HepG2 (cell line): ENCODE measurements around the gene NPAS2. TPM values are rescaled to one million over a fixed set of nuclear protein-coding genes. Genes with fewer than 3 reads are reported as not detected.
A peak's percentile ranks its signal among the peaks of the same experiment; 100 is the strongest.

Experiments used
- CC2D1A ChIP-seq: sonication (generic); formaldehyde crosslinking; IDR thresholded peaks from 2 replicates; pipeline ENCODE4 v1.8.1; 2023; ENCODE audit warnings: mild to moderate bottlenecking, missing genetic modification reagents
- CEBPB ChIP-seq: IDR thresholded peaks from 2 replicates; pipeline ENCODE4 v1.6.1; 2011; ENCODE audit warnings: low read depth, low read length, improper control_type of control experiment, borderline replicate concordance
- HHEX ChIP-seq: IDR thresholded peaks from 2 replicates; pipeline ENCODE4 v1.6.1; 2016; ENCODE audit warnings: control low read depth
- NCOR1 ChIP-seq: fragments of 200-600 bp; sonication (generic); IDR thresholded peaks from 2 replicates; pipeline ENCODE4 v1.7.0; 2017; ENCODE audit warnings: antibody characterized with exemption, low read length, borderline replicate concordance
- NFKBIZ ChIP-seq: IDR thresholded peaks from 2 replicates; pipeline ENCODE4 v1.6.1; 2018; ENCODE audit warnings: missing genetic modification reagents, missing compliant biosample characterization
- PITX1 ChIP-seq: sonication (generic); formaldehyde crosslinking; IDR thresholded peaks from 2 replicates; pipeline ENCODE4 v1.5.1; 2020; ENCODE audit warnings: mild to moderate bottlenecking, missing genetic modification reagents
- ZMYM4 ChIP-seq: sonication (generic); formaldehyde crosslinking; IDR thresholded peaks from 2 replicates; pipeline ENCODE4 v1.8.1; 2023; ENCODE audit warnings: mild to moderate bottlenecking, missing genetic modification reagents
- ZNF225 ChIP-seq: sonication (generic); formaldehyde crosslinking; IDR thresholded peaks from 2 replicates; pipeline ENCODE4 v1.4.0; 2020; ENCODE audit warnings: mild to moderate bottlenecking, missing genetic modification reagents
- ZNF569 ChIP-seq: sonication (generic); formaldehyde crosslinking; IDR thresholded peaks from 2 replicates; pipeline ENCODE4 v1.5.0; 2020; ENCODE audit warnings: mild to moderate bottlenecking, missing genetic modification reagents, moderate library complexity, borderline replicate concordance
- ZNF83 ChIP-seq: sonication (generic); formaldehyde crosslinking; IDR thresholded peaks from 2 replicates; pipeline ENCODE4 v1.4.0; 2020; ENCODE audit warnings: missing genetic modification reagents, mild to moderate bottlenecking, borderline replicate concordance
- polyA plus RNA-seq, 8 experiments: library from polyadenylated mRNA; depleted of rRNA in 3 of 8; stranded (reverse) in 7 of 8; unstranded in 1 of 8; fragments of >200 nt; fragmentation: Illumina TruSeq in 4 of 8; extraction: Trizol in 4 of 8; gene quantifications; 2 replicates each; pipeline versions ENCODE4 v1.2.1 to v1.2.3, GENCODE V29; 2011 to 2016; ENCODE audit warnings: low read depth in 4 of 8, missing spikeins in 1 of 8, mixed read lengths in 1 of 8; ENCODE audit not compliant: insufficient read depth in 1 of 8
- total RNA-seq, 5 experiments: library from RNA; depleted of rRNA; stranded (reverse); fragments of >200 nt; fragmentation: Illumina TruSeq; extraction: Trizol; gene quantifications; 2 replicates each; pipeline ENCODE4 v1.2.3, GENCODE V29; 2016; ENCODE audit warnings: low read depth in 1 of 5
- TF ChIP-seq, protein P1 (sequence below): IDR thresholded peaks from 2 replicates; pipeline ENCODE4 v1.6.1; 2018; ENCODE audit warnings: missing genetic modification reagents
- TF ChIP-seq, protein P2 (sequence below): fragments of 450-650 bp; IDR thresholded peaks from 2 replicates; pipeline ENCODE4 v1.6.1; 2017
- TF ChIP-seq, protein P3 (sequence below): sonication (generic); formaldehyde crosslinking; IDR thresholded peaks from 2 replicates; pipeline ENCODE4 v1.9.0; 2021; ENCODE audit warnings: missing genetic modification reagents, borderline replicate concordance
- TF ChIP-seq, protein P4 (sequence below): sonication (generic); formaldehyde crosslinking; IDR thresholded peaks from 2 replicates; pipeline ENCODE4 v1.4.0; 2020; ENCODE audit warnings: mild to moderate bottlenecking, missing genetic modification reagents, borderline replicate concordance
- TF ChIP-seq, protein P5 (sequence below): sonication (generic); formaldehyde crosslinking; IDR thresholded peaks from 2 replicates; pipeline ENCODE4 v1.5.0; 2020; ENCODE audit warnings: missing genetic modification reagents

The NPAS2 gene
- total and polyA plus RNA-seq, 2 of the 13 experiments (the other 11 are each of a cell fraction or from before 2014, with no cell fraction given) = 14.8 to 37.5 TPM

GRCh38 chr2:100778637-100779450, 41.1 kb upstream of the NPAS2 start (continued):
- TF ChIP-seq, protein P1, sequence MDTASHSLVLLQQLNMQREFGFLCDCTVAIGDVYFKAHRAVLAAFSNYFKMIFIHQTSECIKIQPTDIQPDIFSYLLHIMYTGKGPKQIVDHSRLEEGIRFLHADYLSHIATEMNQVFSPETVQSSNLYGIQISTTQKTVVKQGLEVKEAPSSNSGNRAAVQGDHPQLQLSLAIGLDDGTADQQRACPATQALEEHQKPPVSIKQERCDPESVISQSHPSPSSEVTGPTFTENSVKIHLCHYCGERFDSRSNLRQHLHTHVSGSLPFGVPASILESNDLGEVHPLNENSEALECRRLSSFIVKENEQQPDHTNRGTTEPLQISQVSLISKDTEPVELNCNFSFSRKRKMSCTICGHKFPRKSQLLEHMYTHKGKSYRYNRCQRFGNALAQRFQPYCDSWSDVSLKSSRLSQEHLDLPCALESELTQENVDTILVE (CRISPR knock-in tag) = no peak
- TF ChIP-seq, protein P2, sequence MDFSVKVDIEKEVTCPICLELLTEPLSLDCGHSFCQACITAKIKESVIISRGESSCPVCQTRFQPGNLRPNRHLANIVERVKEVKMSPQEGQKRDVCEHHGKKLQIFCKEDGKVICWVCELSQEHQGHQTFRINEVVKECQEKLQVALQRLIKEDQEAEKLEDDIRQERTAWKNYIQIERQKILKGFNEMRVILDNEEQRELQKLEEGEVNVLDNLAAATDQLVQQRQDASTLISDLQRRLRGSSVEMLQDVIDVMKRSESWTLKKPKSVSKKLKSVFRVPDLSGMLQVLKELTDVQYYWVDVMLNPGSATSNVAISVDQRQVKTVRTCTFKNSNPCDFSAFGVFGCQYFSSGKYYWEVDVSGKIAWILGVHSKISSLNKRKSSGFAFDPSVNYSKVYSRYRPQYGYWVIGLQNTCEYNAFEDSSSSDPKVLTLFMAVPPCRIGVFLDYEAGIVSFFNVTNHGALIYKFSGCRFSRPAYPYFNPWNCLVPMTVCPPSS = no peak
- TF ChIP-seq HHEX (CRISPR knock-in tag) (peak; percentile 29; the same call in 1 of the 2 replicates), CC2D1A (no peak), ZNF569 (CRISPR knock-in tag) (no peak), ZNF225 (CRISPR knock-in tag) (no peak), CEBPB (no peak), NFKBIZ (CRISPR knock-in tag) (0 out of 2 replicates have a peak, but pooled peaks have one; percentile 27), NCOR1 (peak; percentile 40; the same call in 1 of the 2 replicates), PITX1 (peak; percentile 21; the same call in 1 of the 2 replicates), ZMYM4 (CRISPR knock-in tag) (peak; percentile 57; the same call in 1 of the 2 replicates), ZNF83 (no peak)
- TF ChIP-seq, protein P3, sequence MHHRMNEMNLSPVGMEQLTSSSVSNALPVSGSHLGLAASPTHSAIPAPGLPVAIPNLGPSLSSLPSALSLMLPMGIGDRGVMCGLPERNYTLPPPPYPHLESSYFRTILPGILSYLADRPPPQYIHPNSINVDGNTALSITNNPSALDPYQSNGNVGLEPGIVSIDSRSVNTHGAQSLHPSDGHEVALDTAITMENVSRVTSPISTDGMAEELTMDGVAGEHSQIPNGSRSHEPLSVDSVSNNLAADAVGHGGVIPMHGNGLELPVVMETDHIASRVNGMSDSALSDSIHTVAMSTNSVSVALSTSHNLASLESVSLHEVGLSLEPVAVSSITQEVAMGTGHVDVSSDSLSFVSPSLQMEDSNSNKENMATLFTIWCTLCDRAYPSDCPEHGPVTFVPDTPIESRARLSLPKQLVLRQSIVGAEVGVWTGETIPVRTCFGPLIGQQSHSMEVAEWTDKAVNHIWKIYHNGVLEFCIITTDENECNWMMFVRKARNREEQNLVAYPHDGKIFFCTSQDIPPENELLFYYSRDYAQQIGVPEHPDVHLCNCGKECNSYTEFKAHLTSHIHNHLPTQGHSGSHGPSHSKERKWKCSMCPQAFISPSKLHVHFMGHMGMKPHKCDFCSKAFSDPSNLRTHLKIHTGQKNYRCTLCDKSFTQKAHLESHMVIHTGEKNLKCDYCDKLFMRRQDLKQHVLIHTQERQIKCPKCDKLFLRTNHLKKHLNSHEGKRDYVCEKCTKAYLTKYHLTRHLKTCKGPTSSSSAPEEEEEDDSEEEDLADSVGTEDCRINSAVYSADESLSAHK (CRISPR knock-in tag) = no peak
- TF ChIP-seq, protein P4, sequence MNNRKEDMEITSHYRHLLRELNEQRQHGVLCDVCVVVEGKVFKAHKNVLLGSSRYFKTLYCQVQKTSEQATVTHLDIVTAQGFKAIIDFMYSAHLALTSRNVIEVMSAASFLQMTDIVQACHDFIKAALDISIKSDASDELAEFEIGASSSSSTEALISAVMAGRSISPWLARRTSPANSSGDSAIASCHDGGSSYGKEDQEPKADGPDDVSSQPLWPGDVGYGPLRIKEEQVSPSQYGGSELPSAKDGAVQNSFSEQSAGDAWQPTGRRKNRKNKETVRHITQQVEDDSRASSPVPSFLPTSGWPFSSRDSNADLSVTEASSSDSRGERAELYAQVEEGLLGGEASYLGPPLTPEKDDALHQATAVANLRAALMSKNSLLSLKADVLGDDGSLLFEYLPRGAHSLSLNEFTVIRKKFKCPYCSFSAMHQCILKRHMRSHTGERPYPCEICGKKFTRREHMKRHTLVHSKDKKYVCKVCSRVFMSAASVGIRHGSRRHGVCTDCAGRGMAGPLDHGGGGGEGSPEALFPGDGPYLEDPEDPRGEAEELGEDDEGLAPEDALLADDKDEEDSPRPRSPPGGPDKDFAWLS (CRISPR knock-in tag) = no peak
- TF ChIP-seq, protein P5, sequence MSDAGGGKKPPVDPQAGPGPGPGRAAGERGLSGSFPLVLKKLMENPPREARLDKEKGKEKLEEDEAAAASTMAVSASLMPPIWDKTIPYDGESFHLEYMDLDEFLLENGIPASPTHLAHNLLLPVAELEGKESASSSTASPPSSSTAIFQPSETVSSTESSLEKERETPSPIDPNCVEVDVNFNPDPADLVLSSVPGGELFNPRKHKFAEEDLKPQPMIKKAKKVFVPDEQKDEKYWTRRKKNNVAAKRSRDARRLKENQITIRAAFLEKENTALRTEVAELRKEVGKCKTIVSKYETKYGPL (CRISPR knock-in tag) = no peak
